Measurements from ENCODE around the gene IRX4. TPM values are rescaled to one million over a fixed set of nuclear protein-coding genes. Genes with fewer than 3 reads are reported as not detected.

IRX4 gene
- total RNA-seq, 1 experiment from 2014 or later, result 16.5 TPM

GRCh38 chr5:1873243-1873959, 9.3 kb downstream of the IRX4 start:
- Histone ChIP-seq H3K27ac (ENCODE audit: low read depth, low read length) (no peak overlapping the region), H3K4me3 (replicated peaks in 1 of 2; ENCODE audit: low read depth in 1 of 2, low read length in 2 of 2) (no peak overlapping the region), H3K4me1 (ENCODE audit: control insufficient read depth in 1 of 2, insufficient read depth in 2 of 2, low read length in 2 of 2) (no peaks in the 10 kb centered on the region), H3K9me3 (ENCODE audit: control insufficient read depth in 1 of 2, insufficient read depth in 1 of 2, low read depth in 1 of 2, low read length in 2 of 2) (no peaks in the 10 kb centered on the region), H4K20me1 (ENCODE audit: insufficient read depth) (no peaks in the 10 kb centered on the region), H3K27me3 (ENCODE audit: insufficient read depth, low read length) (no peaks in the 10 kb centered on the region), H3K9ac (ENCODE audit: low read length) (no peak overlapping the region), H3K4me2 (ENCODE audit: low read length) (no peak overlapping the region), H2AFZ (ENCODE audit: low read depth, low read length, poor library complexity, severe bottlenecking) (no peak overlapping the region), H3K9me2 (ENCODE audit: insufficient read depth) (no peaks in the 10 kb centered on the region), H3K36me3 (ENCODE audit: control insufficient read depth in 1 of 2, insufficient read depth in 2 of 2, low read length in 2 of 2) (no peaks in the 10 kb centered on the region), H3K79me2 (ENCODE audit: insufficient read depth, low read length) (no peaks in the 10 kb centered on the region)
- no peak for DNase-seq (ENCODE audit: low read depth, low spot score)
- no TSS peak for BruUV-seq (replicated peaks)
- no peak for ATAC-seq
- intact Hi-C loops (cut with micrococcal nuclease), result no loop called here
- CTCF ChIA-PET, result no interaction called here
- RAD21 ChIA-PET (ENCODE audit: low non-redundant PET in 1 of 2, low total read pairs in 2 of 2, uncharacterized antibody in 2 of 2, unreplicated experiment in 2 of 2), result no interaction called here
- POLR2A ChIA-PET, result interaction anchor here (0.6 kb wide), 1 partner anchor 266 kb away, joined by 4 read pairs; no protein-coding TSS in a partner anchor
- TF ChIP-seq POLR2AphosphoS5 (IDR thresholded peaks at IDR 0.05; ENCODE audit: low read depth, low read length) (no peak), SP1 (IDR thresholded peaks at IDR 0.05; ENCODE audit: low read depth) (no peak), POLR2A (IDR thresholded peaks at IDR 0.05; ENCODE audit: borderline replicate concordance, extremely low read depth, insufficient read depth, insufficient read length) (no peak), ZNF274 (IDR thresholded peaks at IDR 0.05; ENCODE audit: low read depth, low read length) (no peak), CEBPB (IDR thresholded peaks at IDR 0.05; ENCODE audit: low read depth) (no peak)

- Histone ChIP-seq H3K4me2 (ENCODE audit: low read length) (no peak overlapping the region), H3K4me3 (replicated peaks in 1 of 2; ENCODE audit: low read depth in 1 of 2, low read length in 2 of 2) (no peak overlapping the region), H3K9ac (ENCODE audit: low read length) (no peak overlapping the region), H2AFZ (ENCODE audit: low read depth, low read length, poor library complexity, severe bottlenecking) (no peak overlapping the region), H3K27me3 (ENCODE audit: insufficient read depth, low read length) (0 out of 2 replicates have a peak, but pooled peaks cover 2% of the 10 kb centered on the region), H3K36me3 (ENCODE audit: control insufficient read depth in 1 of 2, insufficient read depth in 2 of 2, low read length in 2 of 2) (no peaks in the 10 kb centered on the region), H3K27ac (ENCODE audit: low read depth, low read length) (no peak overlapping the region), H4K20me1 (ENCODE audit: insufficient read depth) (no peaks in the 10 kb centered on the region), H3K79me2 (ENCODE audit: insufficient read depth, low read length) (no peaks in the 10 kb centered on the region), H3K4me1 (ENCODE audit: control insufficient read depth in 1 of 2, insufficient read depth in 2 of 2, low read length in 2 of 2) (no peaks in the 10 kb centered on the region), H3K9me3 (ENCODE audit: control insufficient read depth in 1 of 2, insufficient read depth in 1 of 2, low read depth in 1 of 2, low read length in 2 of 2) (no peaks in the 10 kb centered on the region), H3K9me2 (ENCODE audit: insufficient read depth) (no peaks in the 10 kb centered on the region)
- no TSS peak for BruUV-seq (replicated peaks)
- intact Hi-C loops (cut with micrococcal nuclease), result no loop called here
- ATAC-seq (no peak), DNase-seq (ENCODE audit: low read depth, low spot score) (no peak)
- ChIA-PET RAD21 (ENCODE audit: low non-redundant PET in 1 of 2, low total read pairs in 2 of 2, uncharacterized antibody in 2 of 2, unreplicated experiment in 2 of 2) (no interaction called here), CTCF (no interaction called here), POLR2A (no interaction called here)
- TF ChIP-seq, protein P1, sequence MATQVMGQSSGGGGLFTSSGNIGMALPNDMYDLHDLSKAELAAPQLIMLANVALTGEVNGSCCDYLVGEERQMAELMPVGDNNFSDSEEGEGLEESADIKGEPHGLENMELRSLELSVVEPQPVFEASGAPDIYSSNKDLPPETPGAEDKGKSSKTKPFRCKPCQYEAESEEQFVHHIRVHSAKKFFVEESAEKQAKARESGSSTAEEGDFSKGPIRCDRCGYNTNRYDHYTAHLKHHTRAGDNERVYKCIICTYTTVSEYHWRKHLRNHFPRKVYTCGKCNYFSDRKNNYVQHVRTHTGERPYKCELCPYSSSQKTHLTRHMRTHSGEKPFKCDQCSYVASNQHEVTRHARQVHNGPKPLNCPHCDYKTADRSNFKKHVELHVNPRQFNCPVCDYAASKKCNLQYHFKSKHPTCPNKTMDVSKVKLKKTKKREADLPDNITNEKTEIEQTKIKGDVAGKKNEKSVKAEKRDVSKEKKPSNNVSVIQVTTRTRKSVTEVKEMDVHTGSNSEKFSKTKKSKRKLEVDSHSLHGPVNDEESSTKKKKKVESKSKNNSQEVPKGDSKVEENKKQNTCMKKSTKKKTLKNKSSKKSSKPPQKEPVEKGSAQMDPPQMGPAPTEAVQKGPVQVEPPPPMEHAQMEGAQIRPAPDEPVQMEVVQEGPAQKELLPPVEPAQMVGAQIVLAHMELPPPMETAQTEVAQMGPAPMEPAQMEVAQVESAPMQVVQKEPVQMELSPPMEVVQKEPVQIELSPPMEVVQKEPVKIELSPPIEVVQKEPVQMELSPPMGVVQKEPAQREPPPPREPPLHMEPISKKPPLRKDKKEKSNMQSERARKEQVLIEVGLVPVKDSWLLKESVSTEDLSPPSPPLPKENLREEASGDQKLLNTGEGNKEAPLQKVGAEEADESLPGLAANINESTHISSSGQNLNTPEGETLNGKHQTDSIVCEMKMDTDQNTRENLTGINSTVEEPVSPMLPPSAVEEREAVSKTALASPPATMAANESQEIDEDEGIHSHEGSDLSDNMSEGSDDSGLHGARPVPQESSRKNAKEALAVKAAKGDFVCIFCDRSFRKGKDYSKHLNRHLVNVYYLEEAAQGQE (IDR thresholded peaks at IDR 0.05; ENCODE audit: low read depth), result no peak
- TF ChIP-seq CEBPB (IDR thresholded peaks at IDR 0.05; ENCODE audit: low read depth) (no peak), ZBTB33 (IDR thresholded peaks at IDR 0.05; ENCODE audit: extremely low read depth, insufficient replicate concordance, low read length) (no peak), EZH2 (IDR thresholded peaks at IDR 0.05) (no peak), ZFX (IDR thresholded peaks at IDR 0.05) (no peak), SRF (IDR thresholded peaks at IDR 0.05; ENCODE audit: low read depth) (no peak), EZH2phosphoT487 (IDR thresholded peaks at IDR 0.05; ENCODE audit: borderline replicate concordance) (no peak), FOSL1 (IDR thresholded peaks at IDR 0.05; ENCODE audit: low read depth) (no peak), POLR2A (IDR thresholded peaks at IDR 0.05; ENCODE audit: borderline replicate concordance, extremely low read depth, insufficient read depth, insufficient read length) (no peak)
Observed at GRCh38 chr5:1871441-1871840, 11.3 kb downstream of the IRX4 start.

Data from HCT116 (cell line).